PFSK-1 (cell line): Measurements from ENCODE around the gene UBR7.

Experiments
- FOXP2 ChIP-seq: optimal IDR thresholded peaks from 2 replicates; pipeline ENCODE3; 2011; ENCODE audit warnings: borderline replicate concordance, control low read depth, inconsistent platforms; ENCODE audit not compliant: insufficient read depth; ENCODE audit errors: extremely low read length, extremely low read depth
- POLR2AphosphoS5 ChIP-seq: IDR thresholded peaks from 2 replicates; pipeline ENCODE4 v1.6.1; 2012; ENCODE audit warnings: low read depth, mild to moderate bottlenecking, control low read depth, low read length, moderate library complexity
- SIN3A ChIP-seq: IDR thresholded peaks from 2 replicates; pipeline ENCODE4 v1.6.1; 2012; ENCODE audit warnings: mild to moderate bottlenecking, low read length, moderate library complexity, borderline replicate concordance; ENCODE audit not compliant: insufficient read depth
- TAF1 ChIP-seq: IDR thresholded peaks from 2 replicates; pipeline ENCODE4 v1.6.1; 2012; ENCODE audit warnings: low read length, control low read depth, borderline replicate concordance; ENCODE audit not compliant: insufficient read depth
- TF ChIP-seq, protein P1 (sequence below), 2 experiments: IDR thresholded peaks; 2 replicates each; pipeline versions ENCODE4 v1.6.1 to v1.8.0; 2011 to 2012; ENCODE audit warnings: low read depth in 2 of 2, low read length in 2 of 2, control low read depth in 1 of 2, inconsistent platforms in 1 of 2, mild to moderate bottlenecking in 1 of 2, moderate library complexity in 1 of 2; ENCODE audit not compliant: insufficient read depth in 1 of 2

UBR7 gene

DNA sequence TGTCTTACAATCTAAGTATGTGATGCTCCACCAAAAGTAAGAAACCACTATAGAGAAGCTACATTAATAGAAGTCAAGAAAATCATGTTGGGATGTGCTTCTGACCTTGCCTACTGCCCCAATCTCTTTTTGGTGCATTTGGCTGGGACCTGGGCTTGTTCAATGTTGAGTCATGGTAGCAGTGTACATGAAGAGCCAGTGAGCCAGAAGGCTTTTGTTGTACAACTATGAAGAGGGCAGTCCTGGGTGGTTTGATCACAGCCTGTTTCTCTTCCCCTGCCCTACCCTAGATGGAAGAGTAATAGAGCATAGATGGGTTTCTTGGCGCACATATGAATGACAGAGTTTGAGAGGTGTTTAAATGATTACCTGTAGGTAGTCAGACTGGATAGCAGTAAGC lies 56.4 kb downstream of the UBR7 start:
- TF ChIP-seq FOXP2 (no peak), SIN3A (no peak), POLR2AphosphoS5 (no peak), TAF1 (no peak)
- TF ChIP-seq, protein P1, sequence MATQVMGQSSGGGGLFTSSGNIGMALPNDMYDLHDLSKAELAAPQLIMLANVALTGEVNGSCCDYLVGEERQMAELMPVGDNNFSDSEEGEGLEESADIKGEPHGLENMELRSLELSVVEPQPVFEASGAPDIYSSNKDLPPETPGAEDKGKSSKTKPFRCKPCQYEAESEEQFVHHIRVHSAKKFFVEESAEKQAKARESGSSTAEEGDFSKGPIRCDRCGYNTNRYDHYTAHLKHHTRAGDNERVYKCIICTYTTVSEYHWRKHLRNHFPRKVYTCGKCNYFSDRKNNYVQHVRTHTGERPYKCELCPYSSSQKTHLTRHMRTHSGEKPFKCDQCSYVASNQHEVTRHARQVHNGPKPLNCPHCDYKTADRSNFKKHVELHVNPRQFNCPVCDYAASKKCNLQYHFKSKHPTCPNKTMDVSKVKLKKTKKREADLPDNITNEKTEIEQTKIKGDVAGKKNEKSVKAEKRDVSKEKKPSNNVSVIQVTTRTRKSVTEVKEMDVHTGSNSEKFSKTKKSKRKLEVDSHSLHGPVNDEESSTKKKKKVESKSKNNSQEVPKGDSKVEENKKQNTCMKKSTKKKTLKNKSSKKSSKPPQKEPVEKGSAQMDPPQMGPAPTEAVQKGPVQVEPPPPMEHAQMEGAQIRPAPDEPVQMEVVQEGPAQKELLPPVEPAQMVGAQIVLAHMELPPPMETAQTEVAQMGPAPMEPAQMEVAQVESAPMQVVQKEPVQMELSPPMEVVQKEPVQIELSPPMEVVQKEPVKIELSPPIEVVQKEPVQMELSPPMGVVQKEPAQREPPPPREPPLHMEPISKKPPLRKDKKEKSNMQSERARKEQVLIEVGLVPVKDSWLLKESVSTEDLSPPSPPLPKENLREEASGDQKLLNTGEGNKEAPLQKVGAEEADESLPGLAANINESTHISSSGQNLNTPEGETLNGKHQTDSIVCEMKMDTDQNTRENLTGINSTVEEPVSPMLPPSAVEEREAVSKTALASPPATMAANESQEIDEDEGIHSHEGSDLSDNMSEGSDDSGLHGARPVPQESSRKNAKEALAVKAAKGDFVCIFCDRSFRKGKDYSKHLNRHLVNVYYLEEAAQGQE (IDR thresholded peaks at IDR 0.05; ENCODE audit: insufficient read depth in 1 of 2, low read depth in 2 of 2, low read length in 2 of 2) = no peak

DNA sequence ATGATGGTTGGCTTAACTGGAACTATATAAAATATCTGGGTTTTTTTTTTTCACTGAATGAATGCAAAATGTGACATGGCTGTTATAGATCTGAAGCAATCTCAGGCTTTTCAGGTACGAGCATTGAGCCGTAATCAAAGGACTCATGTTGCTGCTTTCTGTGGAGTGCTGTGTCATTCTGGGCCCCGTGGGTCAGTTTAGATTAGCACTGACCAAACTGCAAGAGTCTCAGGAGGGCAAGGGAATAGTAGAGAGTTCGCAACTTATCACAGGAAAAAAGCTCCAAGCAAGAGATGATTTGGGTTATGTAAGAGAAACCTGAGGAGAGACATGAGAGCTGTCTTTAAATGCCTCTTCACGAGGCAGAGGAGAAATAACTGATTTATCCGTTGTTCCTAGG lies 59.1 kb downstream of the UBR7 start:
- TF ChIP-seq SIN3A = no peak
- TF ChIP-seq, protein P1 (IDR thresholded peaks at IDR 0.05; ENCODE audit: insufficient read depth in 1 of 2, low read depth in 2 of 2, low read length in 2 of 2) = no peak
- TF ChIP-seq POLR2AphosphoS5 = no peak
- no peak for TF ChIP-seq TAF1
- TF ChIP-seq FOXP2 = no peak

DNA sequence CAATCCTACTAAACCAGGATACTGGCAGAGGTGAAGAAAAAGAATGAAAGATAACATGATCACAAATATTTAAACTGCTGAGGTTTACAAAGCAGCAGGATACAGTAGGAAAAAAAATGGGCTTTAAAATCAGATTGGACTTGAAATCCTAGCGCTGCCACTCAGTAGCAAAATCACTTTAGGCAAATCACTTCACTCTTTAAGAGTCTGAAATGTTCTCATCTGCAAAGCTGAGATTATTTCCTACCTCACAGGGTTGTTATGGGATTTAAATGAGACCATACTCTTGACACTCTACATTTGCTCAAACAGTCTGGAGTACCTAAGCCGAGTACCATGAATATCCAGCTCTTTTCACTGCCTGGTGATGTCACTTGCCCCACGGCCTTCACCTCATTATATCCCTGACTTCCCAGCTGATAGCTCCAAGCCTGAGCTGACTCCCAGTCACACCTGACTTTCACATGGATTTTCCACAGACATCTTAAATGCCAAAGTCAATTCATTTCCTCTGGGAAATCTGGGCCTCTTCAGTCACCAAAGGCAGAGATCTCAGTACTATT lies 60.2 kb downstream of the UBR7 start:
- TF ChIP-seq SIN3A (no peak), FOXP2 (no peak), POLR2AphosphoS5 (no peak), TAF1 (no peak)
- TF ChIP-seq, protein P1 (IDR thresholded peaks at IDR 0.05; ENCODE audit: insufficient read depth in 1 of 2, low read depth in 2 of 2, low read length in 2 of 2) = no peak

DNA sequence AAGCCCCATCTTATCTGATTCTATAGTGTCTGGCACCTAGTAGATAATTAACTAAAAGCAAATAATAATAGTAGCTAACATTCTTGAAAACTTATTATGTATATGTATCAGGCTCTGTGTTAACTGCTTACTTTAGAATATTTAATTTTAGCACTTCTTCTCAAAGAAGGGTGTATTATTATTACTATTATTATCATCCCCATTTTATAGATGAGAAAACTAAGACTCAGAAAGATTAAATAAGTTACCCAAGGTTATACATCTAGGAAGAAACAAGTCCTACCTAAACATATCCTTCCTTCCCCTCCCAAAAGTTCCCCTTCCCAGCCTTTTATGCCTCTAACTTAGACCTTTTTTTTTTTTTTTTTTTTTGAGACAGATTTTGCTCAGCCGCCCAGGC lies 61.4 kb downstream of the UBR7 start:
- no peak for TF ChIP-seq TAF1
- TF ChIP-seq SIN3A = no peak
- no peak for TF ChIP-seq POLR2AphosphoS5
- no peak for TF ChIP-seq FOXP2

DNA sequence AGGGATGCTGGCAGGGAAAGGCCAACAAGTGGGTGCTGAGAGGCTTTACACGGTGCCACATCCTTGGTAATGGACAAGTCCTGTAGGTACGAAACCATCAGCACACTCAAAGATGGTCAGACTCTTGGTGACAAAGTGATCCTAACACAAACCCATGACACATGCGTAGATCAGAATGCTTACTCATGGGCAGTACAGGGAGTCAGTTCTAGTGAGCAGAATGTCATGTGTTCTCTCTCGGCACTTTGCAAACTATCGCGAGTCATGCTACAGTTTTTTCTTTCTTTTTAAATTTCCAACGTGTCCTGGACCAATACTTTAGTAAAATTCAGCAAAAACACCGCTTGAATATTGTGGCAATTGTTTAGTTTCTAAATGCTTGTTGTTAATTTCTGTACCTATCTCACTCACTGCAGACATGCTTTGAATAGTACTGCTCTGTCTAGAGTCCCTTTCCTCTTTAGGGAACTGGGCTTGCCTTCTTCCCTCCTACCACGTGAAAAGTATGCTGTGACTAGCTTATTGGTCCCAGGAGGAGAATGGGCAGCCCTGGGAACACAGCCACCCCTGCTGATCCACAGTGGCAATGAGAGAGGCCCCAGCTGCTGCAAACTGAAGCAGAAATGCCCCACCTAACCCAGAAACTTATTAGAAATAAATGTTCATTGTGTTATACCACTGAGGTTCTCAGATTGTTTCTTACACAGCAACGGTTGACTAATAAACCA lies 62.4 kb downstream of the UBR7 start:
- no peak for TF ChIP-seq SIN3A
- no peak for TF ChIP-seq POLR2AphosphoS5
- TF ChIP-seq, protein P1 (IDR thresholded peaks at IDR 0.05; ENCODE audit: insufficient read depth in 1 of 2, low read depth in 2 of 2, low read length in 2 of 2) = no peak
- no peak for TF ChIP-seq TAF1
- no peak for TF ChIP-seq FOXP2
